IPS-18a (cell line): ENCODE results near the gene SYT13.
A peak's percentile ranks its signal among the peaks of the same experiment; 100 is the strongest.

ENCODE experiments used
- H3K27ac ChIP-seq: one replicate; pipeline ENCODE4 v1.5.1; 2013; ENCODE audit warnings: low read length
- H3K27me3 ChIP-seq: one replicate; pipeline ENCODE4 v1.6.1; 2013; ENCODE audit warnings: mild to moderate bottlenecking, low read length; ENCODE audit not compliant: control insufficient read depth, insufficient read depth
- H3K36me3 ChIP-seq: one replicate; pipeline ENCODE4 v1.6.1; 2013; ENCODE audit warnings: low read depth, low read length; ENCODE audit not compliant: control insufficient read depth
- H3K4me1 ChIP-seq: one replicate; pipeline ENCODE4 v1.6.1; 2013; ENCODE audit warnings: low read depth, low read length; ENCODE audit not compliant: control insufficient read depth
- H3K4me3 ChIP-seq: one replicate; pipeline ENCODE4 v1.5.1; 2013; ENCODE audit warnings: low read length
- H3K9ac ChIP-seq: one replicate; pipeline ENCODE4 v1.6.1; 2013; ENCODE audit warnings: mild to moderate bottlenecking, low read length, moderate library complexity
- H3K9me3 ChIP-seq: one replicate; pipeline ENCODE4 v1.6.1; 2013; ENCODE audit warnings: low read depth, low read length; ENCODE audit not compliant: control insufficient read depth

Gene SYT13, protein sequence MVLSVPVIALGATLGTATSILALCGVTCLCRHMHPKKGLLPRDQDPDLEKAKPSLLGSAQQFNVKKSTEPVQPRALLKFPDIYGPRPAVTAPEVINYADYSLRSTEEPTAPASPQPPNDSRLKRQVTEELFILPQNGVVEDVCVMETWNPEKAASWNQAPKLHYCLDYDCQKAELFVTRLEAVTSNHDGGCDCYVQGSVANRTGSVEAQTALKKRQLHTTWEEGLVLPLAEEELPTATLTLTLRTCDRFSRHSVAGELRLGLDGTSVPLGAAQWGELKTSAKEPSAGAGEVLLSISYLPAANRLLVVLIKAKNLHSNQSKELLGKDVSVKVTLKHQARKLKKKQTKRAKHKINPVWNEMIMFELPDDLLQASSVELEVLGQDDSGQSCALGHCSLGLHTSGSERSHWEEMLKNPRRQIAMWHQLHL

DNA sequence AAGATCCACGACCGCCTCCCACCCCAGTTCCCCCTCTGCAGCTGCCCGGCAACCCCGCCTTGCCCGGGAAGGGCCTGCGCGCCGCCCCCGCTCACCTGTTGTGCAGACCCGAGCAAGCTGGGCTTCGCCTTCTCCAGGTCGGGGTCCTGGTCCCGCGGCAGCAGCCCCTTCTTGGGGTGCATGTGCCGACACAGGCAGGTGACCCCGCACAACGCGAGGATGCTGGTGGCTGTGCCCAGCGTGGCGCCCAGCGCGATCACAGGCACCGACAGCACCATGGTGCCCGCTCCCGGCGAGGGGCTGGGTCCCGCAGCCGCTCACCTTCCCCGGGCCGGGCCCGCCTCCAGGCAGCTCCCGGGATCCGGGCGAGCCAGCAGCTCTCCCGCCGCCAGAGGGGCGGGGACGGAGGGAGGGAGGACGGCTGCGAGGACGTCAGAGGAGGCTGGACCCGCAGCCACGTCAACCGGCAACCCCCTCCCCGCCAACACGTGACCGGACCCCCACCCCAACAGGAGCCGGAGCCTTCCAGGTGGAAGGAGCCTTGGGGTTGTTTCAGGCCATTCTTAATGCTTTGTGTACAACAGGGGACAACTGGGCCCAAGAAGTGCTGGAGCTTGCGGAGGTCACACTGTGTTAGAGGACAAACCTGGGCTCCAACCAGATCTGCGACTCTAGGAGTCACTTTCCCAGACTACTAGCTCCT lies at the start of gene SYT13:
Gene SYT13 (minus strand): TSS at position 412 of the 703 bp plus-strand sequence. CDS start 134 bp downstream, at position 278.
- peak within 1 kb of the TSS; percentile 74 for H3K4me3 ChIP-seq

DNA sequence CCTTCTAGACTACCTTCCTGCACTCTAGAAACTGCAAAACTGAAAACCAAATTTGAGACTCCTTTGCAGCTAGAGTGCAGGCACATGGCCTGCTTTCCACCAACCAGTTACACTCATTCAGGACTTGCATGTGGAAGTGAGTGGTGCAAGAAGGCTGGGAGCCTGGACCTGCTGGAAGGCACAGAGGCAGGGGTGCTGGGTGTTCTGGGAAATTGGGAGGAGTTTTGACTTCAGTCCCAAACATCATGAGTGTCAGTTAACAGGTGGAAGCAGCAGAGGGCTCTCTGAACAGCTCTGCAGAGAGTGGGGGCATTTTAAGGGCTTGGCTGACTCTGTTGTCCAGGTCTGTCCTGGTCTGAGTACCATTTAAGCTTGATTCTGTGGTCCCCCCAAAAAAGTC lies 49.3 kb upstream of the SYT13 start:
- H3K36me3 ChIP-seq = no peaks in the 10 kb centered on the region
- H3K27ac ChIP-seq = no peak overlapping the region
- peaks cover 6% of the 10 kb centered on the region for H3K4me1 ChIP-seq
- no peak overlapping the region for H3K9ac ChIP-seq
- no peaks in the 10 kb centered on the region for H3K9me3 ChIP-seq
- peaks cover 6% of the 10 kb centered on the region for H3K27me3 ChIP-seq
- no peak overlapping the region for H3K4me3 ChIP-seq

More for the DNA sequence above, at the start of gene SYT13:
- peaks cover 28% of the 10 kb centered on the region for H3K27me3 ChIP-seq
- no peak within 1 kb of the TSS for H3K27ac ChIP-seq
- H3K9ac ChIP-seq = no peak within 1 kb of the TSS
- peaks cover 3% of the 10 kb centered on the region for H3K4me1 ChIP-seq
- no peaks in the 10 kb centered on the region for H3K9me3 ChIP-seq
- H3K36me3 ChIP-seq = no peaks in the 10 kb centered on the region

DNA sequence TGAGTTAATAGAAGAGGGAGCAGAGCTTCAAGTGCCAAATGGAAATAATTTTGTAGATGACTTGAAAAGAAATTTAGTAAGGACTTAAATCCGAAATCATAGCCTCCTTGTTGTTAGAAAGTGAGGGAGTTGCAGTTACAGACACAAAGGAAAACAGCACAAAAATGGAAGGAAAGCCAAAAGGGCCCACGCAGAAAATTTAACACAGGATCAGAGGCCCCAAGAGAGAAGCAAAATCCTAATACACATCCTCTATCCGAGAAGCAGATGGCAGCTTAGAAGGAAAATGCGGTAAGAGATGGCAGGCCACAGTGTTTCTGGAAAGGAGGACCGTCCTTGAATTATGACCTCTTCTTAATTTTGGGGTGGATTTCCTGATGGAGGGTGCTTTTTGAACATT lies 48.7 kb upstream of the SYT13 start:
- H3K27me3 ChIP-seq = peaks cover 6% of the 10 kb centered on the region
- no peak overlapping the region for H3K9ac ChIP-seq
- H3K27ac ChIP-seq = no peak overlapping the region
- no peaks in the 10 kb centered on the region for H3K36me3 ChIP-seq
- peaks cover 2% of the 10 kb centered on the region for H3K4me1 ChIP-seq
- H3K4me3 ChIP-seq = no peak overlapping the region
- H3K9me3 ChIP-seq = no peaks in the 10 kb centered on the region

DNA sequence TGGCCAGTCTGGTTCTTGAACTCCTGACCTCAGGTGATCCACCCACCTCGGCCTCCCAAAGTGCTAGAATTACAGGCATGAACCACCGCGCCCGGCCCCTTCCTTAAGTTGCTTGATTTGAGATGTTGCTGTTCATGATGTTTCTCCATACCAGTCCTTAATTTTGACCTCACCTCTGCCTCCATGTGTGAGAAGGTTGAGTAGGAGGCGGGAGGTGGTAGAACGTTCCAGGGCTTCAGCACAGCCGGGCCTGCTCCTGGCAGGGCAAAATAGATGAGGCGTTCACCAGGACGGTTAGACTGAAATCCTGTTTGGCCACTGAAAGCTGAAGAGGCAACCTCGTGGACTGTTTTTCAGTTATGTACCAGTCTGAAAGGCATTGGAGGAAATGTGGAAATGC lies 48.3 kb upstream of the SYT13 start:
- H3K27ac ChIP-seq = no peak overlapping the region
- H3K4me3 ChIP-seq = no peak overlapping the region
- H3K9ac ChIP-seq = no peak overlapping the region
- H3K4me1 ChIP-seq = no peaks in the 10 kb centered on the region
- H3K27me3 ChIP-seq = peaks cover 6% of the 10 kb centered on the region
- no peaks in the 10 kb centered on the region for H3K36me3 ChIP-seq
- no peaks in the 10 kb centered on the region for H3K9me3 ChIP-seq

DNA sequence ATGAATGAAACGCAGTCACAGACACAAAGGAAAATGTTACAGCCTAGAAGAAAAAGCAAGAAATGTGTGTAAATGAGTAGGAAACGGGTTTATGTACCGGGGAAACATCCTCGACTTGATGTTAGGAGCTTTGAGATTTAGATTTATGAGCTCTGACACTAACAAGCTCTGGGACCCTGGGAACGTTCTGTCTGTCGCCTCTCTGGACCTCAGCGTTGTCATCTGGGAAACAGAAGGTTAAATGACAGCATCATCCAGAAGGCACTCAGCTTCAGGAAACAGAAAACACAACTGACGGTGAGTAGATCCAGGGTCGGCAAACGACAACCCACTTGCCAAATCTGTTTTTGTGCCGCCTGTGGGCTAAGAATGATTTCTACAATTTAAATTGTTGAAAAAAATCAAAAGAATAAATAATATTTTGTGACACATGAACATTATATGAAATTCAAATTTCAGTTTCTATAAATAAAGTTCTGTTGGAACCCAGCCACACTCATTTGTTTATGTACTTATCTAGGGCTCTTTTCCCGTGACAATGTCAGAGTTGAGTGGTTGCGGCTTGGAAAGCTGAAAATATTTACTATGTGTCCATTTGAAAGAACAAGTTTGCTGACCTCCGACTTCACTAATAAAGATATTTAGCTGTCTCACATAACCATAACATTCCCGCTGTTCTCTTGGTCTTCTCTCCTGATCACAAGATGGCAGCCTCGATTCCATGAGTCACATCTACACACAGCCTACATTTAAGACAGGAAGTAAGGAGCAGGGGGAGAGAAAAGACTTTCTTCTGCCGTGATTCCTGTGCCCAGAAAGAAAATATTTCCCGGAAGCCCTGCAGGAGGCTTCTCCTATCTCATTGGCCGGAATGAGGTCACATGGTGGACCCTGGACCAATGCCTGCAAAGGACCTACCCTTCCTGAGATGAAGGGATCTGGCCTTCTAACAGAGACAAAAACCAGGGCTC lies 47.1 kb upstream of the SYT13 start:
- Histone ChIP-seq H3K27ac (no peak overlapping the region), H3K9ac (no peak overlapping the region), H3K4me1 (no peaks in the 10 kb centered on the region), H3K36me3 (no peaks in the 10 kb centered on the region), H3K27me3 (peaks cover 6% of the 10 kb centered on the region), H3K9me3 (no peaks in the 10 kb centered on the region), H3K4me3 (no peak overlapping the region)

DNA sequence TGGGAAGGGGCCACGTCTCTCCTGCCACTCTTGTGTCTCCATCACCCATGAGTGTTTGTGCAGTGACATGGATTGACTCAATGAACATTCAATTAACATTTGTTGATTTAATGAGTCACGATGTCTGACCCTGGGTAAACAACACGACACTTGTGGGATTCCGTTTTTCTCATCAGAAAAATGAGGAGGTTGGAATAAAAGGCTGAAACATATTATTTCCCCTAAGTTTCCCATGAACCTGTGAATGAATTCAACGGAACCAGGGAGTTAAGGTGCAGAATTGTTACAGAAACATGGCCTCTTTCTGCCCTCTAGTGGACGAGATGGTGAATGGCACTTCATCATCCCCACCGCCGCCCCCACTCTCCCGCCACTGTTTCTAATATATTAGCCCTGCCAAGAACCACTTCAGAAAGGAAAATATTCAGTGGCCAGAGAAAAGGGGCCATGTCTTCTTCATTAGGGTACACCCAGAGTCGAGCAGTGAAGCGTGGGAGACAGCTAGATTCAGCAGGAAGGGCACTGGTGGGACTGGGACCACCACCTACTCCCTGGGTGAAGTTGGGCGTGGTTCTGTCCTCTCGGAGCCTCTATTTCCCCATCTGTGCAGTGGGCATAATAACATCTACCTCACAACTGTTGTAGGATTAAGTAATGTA lies 46.3 kb upstream of the SYT13 start:
- H3K4me1 ChIP-seq = no peaks in the 10 kb centered on the region
- H3K27me3 ChIP-seq = peaks cover 6% of the 10 kb centered on the region
- H3K4me3 ChIP-seq = no peak overlapping the region
- no peak overlapping the region for H3K27ac ChIP-seq
- no peaks in the 10 kb centered on the region for H3K9me3 ChIP-seq
- no peaks in the 10 kb centered on the region for H3K36me3 ChIP-seq
- no peak overlapping the region for H3K9ac ChIP-seq

DNA sequence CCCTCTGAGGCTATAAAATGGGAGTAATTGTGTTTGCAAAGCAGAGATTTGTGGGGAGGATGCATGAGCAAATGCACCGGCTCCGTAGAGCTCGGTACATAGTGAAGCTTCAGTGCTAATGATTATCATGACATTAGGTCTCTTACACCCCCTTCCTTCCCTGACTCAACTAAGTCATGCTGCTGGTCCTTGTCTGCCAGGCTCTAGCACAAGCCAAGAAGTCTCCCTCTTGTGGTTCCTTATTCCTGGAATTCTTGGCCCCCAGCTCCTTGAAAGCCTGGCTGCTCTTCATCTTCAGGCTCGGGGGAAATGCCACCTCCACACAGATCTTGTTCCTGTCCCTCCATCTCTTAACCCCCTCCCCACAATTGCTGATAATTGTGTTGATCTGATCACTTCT lies 45.7 kb upstream of the SYT13 start:
- H3K4me3 ChIP-seq = no peak overlapping the region
- H3K27me3 ChIP-seq = peaks cover 6% of the 10 kb centered on the region
- H3K4me1 ChIP-seq = no peaks in the 10 kb centered on the region
- H3K36me3 ChIP-seq = no peaks in the 10 kb centered on the region
- H3K9me3 ChIP-seq = no peaks in the 10 kb centered on the region
- H3K27ac ChIP-seq = no peak overlapping the region
- no peak overlapping the region for H3K9ac ChIP-seq

DNA sequence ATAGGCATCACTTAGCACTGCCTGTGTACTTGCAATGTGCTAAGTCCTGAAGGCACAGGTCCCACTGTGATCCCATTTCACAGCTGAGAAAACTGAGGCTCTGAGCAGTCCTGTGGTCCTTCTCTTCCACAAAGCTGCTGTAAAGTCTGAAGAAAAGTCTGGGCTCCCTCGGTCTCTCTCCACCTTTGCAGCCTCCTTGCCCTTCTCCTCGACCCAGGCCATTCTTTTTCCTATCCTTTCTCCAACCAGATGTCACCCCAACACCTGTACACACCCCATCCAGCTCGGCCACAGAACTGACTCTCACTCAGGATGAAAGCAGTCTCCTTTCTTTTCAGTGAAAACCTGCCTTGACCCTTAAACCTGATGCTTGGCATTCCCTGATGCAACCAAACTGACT lies 42.6 kb upstream of the SYT13 start:
- Histone ChIP-seq H3K9me3 (no peaks in the 10 kb centered on the region), H3K27me3 (peaks cover 6% of the 10 kb centered on the region), H3K36me3 (no peaks in the 10 kb centered on the region), H3K9ac (no peak overlapping the region), H3K4me3 (no peak overlapping the region), H3K27ac (no peak overlapping the region), H3K4me1 (no peaks in the 10 kb centered on the region)

DNA sequence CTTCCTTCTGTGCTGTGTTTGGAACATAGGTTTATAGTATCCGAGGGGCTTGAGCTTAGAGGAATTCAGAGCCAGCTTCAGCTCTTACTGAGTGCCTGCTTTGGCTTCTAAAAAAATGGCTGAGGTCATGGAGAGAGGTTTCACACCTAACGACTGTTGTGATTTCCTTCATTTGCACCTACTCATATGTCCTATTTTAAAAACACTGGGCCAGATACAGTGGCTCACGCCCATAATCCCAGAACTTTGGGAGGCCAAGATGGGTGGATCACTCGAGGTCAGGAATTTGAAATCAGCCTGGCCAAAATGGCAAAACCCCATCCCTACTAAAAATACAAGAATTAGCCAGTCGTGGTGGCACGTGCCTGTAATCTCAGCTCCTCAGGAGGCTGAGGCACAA lies 38.3 kb upstream of the SYT13 start:
- Histone ChIP-seq H3K9me3 (no peaks in the 10 kb centered on the region), H3K27ac (no peak overlapping the region), H3K4me3 (no peak overlapping the region), H3K36me3 (no peaks in the 10 kb centered on the region), H3K27me3 (no peaks in the 10 kb centered on the region), H3K9ac (no peak overlapping the region), H3K4me1 (no peaks in the 10 kb centered on the region)

DNA sequence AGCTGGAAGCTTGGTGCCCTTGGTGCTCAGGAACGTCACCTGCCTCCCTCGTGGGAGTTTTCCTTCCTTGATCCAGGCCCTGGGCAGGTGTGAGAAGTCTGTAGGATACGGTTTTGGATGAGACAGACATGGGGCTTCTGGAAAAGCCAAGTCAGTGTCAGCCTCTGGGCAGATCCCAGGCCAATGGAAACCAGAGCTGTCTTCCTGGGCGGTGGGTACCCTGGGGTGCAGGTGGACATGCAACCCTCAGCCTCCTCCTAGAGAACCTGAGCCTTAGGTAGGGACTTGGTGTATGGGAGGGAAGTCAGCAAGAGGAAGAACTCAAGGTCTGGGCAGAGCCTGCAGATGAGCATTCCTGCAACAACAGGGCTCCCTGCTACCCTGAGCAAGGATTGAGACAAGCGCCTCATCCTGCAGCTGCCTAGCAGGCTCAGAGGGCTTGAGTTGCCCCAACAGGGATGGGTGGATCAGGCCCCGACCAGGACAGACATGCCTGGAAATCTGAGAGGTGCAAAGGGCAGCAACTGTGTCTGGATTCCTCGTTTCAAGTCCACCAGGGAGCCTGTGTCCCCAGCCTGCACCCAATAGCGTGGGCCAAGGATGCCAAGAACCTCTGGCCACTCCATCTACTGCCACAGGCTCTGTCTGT lies 37.6 kb upstream of the SYT13 start:
- Histone ChIP-seq H3K36me3 (no peaks in the 10 kb centered on the region), H3K4me3 (no peak overlapping the region), H3K27ac (no peak overlapping the region), H3K9ac (no peak overlapping the region), H3K4me1 (no peaks in the 10 kb centered on the region), H3K27me3 (no peaks in the 10 kb centered on the region), H3K9me3 (no peaks in the 10 kb centered on the region)
